ENCODE results near the gene PPM1E. TPM values are rescaled to one million over a fixed set of nuclear protein-coding genes. Genes with fewer than 3 reads are reported as not detected.

Gene PPM1E
- polyA plus RNA-seq, 4 donors = under 0.01 to 0.34 (median 0.17) TPM

DNA sequence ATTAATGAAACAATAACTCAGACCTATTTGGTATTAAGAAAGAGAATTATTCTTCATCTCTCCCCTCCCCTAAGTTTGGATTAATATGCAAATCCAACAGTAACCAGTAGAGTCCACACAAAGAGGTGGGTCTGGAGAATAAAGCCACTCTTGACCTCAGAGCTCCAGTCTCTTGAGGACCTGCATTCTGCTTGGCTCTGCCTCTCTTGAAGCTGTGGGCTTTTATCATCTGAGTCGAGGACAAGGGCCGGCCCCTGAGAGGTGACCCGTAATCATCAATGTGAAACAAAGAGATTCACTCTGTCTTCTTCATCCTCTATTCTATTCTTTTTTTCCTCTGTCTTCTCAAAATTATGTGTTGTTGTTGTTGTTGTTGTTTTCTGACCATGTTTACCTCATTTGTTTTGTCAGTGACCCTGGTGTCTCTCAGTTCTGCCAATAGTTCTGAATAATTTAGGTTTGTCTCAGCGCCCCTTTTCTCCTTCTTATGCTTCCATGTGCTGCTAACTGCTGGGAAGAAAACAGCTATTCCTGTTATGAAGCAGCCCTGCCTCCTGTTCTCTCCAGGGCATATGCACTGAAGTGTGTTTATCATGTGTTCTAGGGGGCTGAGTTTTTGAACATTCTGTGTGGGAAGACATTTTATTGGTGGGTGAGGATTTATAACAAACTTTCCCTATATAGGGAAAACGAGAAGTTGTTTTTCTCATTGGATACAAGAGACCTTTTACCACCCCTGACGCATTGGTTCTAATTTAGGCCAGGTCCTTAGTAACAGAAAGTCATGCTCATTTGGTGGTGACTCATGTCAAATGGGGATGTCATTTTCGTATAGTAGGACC, 215.2 kb downstream of the PPM1E start:
- Histone ChIP-seq H3K36me3 (ENCODE audit: control insufficient read depth in 3 of 3, insufficient read depth in 2 of 3, low read depth in 1 of 3, low read length in 3 of 3) (no peaks in the 10 kb centered on the region), H3K27ac (ENCODE audit: low read depth in 1 of 3, low read length in 2 of 3) (no peak overlapping the region), H3K27me3 (ENCODE audit: control insufficient read depth in 3 of 3, insufficient read depth in 3 of 3, low read length in 3 of 3) (no peaks in the 10 kb centered on the region), H3K4me1 (ENCODE audit: control insufficient read depth in 3 of 3, insufficient read depth in 2 of 3, low read depth in 1 of 3, low read length in 2 of 3) (no peaks in the 10 kb centered on the region), H3K9me3 (ENCODE audit: control insufficient read depth in 2 of 2, insufficient read depth in 1 of 2, low read depth in 1 of 2, low read length in 1 of 2) (no peaks in the 10 kb centered on the region), H3K4me3 (ENCODE audit: low read depth in 1 of 3, low read length in 3 of 3) (no peak overlapping the region)
- no peak for FAIRE-seq
- DNase-seq = no peak
- WGBS, 3 donors = 69 to 79% (median 78%) methylated on average over 7 of the region's 7 CpGs

GRCh38 chr17:58974354-58974753, 218.7 kb downstream of the PPM1E start:
- DNase-seq = no peak
- WGBS, 3 donors = 85 to 96% (median 92%) methylated on average over 2 of the region's 2 CpGs
- H3K36me3 ChIP-seq (ENCODE audit: control insufficient read depth in 3 of 3, insufficient read depth in 2 of 3, low read depth in 1 of 3, low read length in 3 of 3) = no peaks in the 10 kb centered on the region
- no peak overlapping the region for H3K4me3 ChIP-seq (ENCODE audit: low read depth in 1 of 3, low read length in 3 of 3)
- H3K4me1 ChIP-seq (ENCODE audit: control insufficient read depth in 3 of 3, insufficient read depth in 2 of 3, low read depth in 1 of 3, low read length in 2 of 3) = no peaks in the 10 kb centered on the region
- no peaks in the 10 kb centered on the region for H3K9me3 ChIP-seq (ENCODE audit: control insufficient read depth in 2 of 2, insufficient read depth in 1 of 2, low read depth in 1 of 2, low read length in 1 of 2)
- no peak for FAIRE-seq
- no peak overlapping the region for H3K27ac ChIP-seq (ENCODE audit: low read depth in 1 of 3, low read length in 2 of 3)
- no peaks in the 10 kb centered on the region for H3K27me3 ChIP-seq (ENCODE audit: control insufficient read depth in 3 of 3, insufficient read depth in 3 of 3, low read length in 3 of 3)

DNA sequence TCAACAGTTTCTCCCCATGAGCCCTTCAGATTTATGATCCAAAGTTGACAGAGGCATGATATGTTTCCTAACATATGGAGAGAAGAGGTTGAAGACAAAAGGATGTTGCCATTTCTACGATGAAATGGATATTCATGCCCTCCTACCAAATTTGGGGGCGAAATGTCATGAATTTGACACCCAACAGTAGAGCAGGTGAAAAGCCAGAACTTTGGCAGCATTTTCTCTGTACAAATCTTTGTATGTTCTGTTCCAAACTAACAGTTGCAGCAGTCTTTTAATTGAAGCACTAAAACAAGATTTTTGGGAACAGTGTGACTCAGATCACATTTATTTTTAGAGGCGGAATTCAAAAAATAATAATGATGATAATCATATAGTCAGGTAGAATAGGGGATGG, 220.9 kb downstream of the PPM1E start:
- DNase-seq (no peak), FAIRE-seq (no peak)
- H3K27ac ChIP-seq (ENCODE audit: low read depth in 1 of 3, low read length in 2 of 3) = no peak overlapping the region
- H3K4me1 ChIP-seq (ENCODE audit: control insufficient read depth in 3 of 3, insufficient read depth in 2 of 3, low read depth in 1 of 3, low read length in 2 of 3) = no peaks in the 10 kb centered on the region
- H3K9me3 ChIP-seq (ENCODE audit: control insufficient read depth in 2 of 2, insufficient read depth in 1 of 2, low read depth in 1 of 2, low read length in 1 of 2) = no peaks in the 10 kb centered on the region
- WGBS, 3 donors = 90 to 94% (median 93%) methylated on average over 3 of the region's 3 CpGs
- no peak overlapping the region for H3K4me3 ChIP-seq (ENCODE audit: low read depth in 1 of 3, low read length in 3 of 3)
- no peaks in the 10 kb centered on the region for H3K27me3 ChIP-seq (ENCODE audit: control insufficient read depth in 3 of 3, insufficient read depth in 3 of 3, low read length in 3 of 3)
- no peaks in the 10 kb centered on the region for H3K36me3 ChIP-seq (ENCODE audit: control insufficient read depth in 3 of 3, insufficient read depth in 2 of 3, low read depth in 1 of 3, low read length in 3 of 3)

GRCh38 chr17:58980706-58981481, 225.2 kb downstream of the PPM1E start:
- H3K4me1 ChIP-seq (ENCODE audit: control insufficient read depth in 3 of 3, insufficient read depth in 2 of 3, low read depth in 1 of 3, low read length in 2 of 3) = no peaks in the 10 kb centered on the region
- no peak overlapping the region for H3K4me3 ChIP-seq (ENCODE audit: low read depth in 1 of 3, low read length in 3 of 3)
- H3K9me3 ChIP-seq (ENCODE audit: control insufficient read depth in 2 of 2, insufficient read depth in 1 of 2, low read depth in 1 of 2, low read length in 1 of 2) = no peaks in the 10 kb centered on the region
- H3K27me3 ChIP-seq (ENCODE audit: control insufficient read depth in 3 of 3, insufficient read depth in 3 of 3, low read length in 3 of 3) = no peaks in the 10 kb centered on the region
- no peaks in the 10 kb centered on the region for H3K36me3 ChIP-seq (ENCODE audit: control insufficient read depth in 3 of 3, insufficient read depth in 2 of 3, low read depth in 1 of 3, low read length in 3 of 3)
- H3K27ac ChIP-seq (ENCODE audit: low read depth in 1 of 3, low read length in 2 of 3) = no peak overlapping the region
- DNase-seq (no peak), FAIRE-seq (no peak)
- WGBS, 3 donors = 80 to 89% (median 86%) methylated on average over 3 of the region's 3 CpGs

DNA sequence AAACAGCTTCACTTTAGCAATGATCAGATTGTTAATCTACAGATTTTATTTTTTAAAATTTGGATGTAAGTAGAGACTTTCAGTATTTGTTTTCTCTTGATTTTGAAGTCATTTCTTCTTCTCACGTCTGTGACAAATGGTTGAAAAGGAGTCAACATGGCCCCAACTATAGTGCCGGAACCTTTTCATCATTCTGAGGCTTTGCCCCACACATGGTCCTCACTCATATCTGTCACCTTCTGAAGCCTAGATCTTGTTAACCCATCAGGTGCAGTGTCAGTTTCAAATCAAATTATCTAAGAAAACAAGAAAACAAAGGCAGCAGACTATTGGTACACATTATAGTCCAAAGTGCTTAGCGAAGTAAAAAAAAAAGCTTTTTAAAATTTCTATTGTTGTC, 227.0 kb downstream of the PPM1E start:
- Histone ChIP-seq H3K36me3 (ENCODE audit: control insufficient read depth in 3 of 3, insufficient read depth in 2 of 3, low read depth in 1 of 3, low read length in 3 of 3) (no peaks in the 10 kb centered on the region), H3K27me3 (ENCODE audit: control insufficient read depth in 3 of 3, insufficient read depth in 3 of 3, low read length in 3 of 3) (no peaks in the 10 kb centered on the region), H3K9me3 (ENCODE audit: control insufficient read depth in 2 of 2, insufficient read depth in 1 of 2, low read depth in 1 of 2, low read length in 1 of 2) (no peaks in the 10 kb centered on the region), H3K27ac (ENCODE audit: low read depth in 1 of 3, low read length in 2 of 3) (no peak overlapping the region), H3K4me3 (ENCODE audit: low read depth in 1 of 3, low read length in 3 of 3) (no peak overlapping the region), H3K4me1 (ENCODE audit: control insufficient read depth in 3 of 3, insufficient read depth in 2 of 3, low read depth in 1 of 3, low read length in 2 of 3) (no peaks in the 10 kb centered on the region)
- FAIRE-seq (no peak), DNase-seq (no peak)
- WGBS, 3 donors = 91 to 92% (median 91%) methylated on average over 3 of the region's 3 CpGs

- DNase-seq (no peak), FAIRE-seq (no peak)
- Histone ChIP-seq H3K27me3 (ENCODE audit: control insufficient read depth in 3 of 3, insufficient read depth in 3 of 3, low read length in 3 of 3) (no peaks in the 10 kb centered on the region), H3K9me3 (ENCODE audit: control insufficient read depth in 2 of 2, insufficient read depth in 1 of 2, low read depth in 1 of 2, low read length in 1 of 2) (no peaks in the 10 kb centered on the region), H3K36me3 (ENCODE audit: control insufficient read depth in 3 of 3, insufficient read depth in 2 of 3, low read depth in 1 of 3, low read length in 3 of 3) (no peaks in the 10 kb centered on the region), H3K4me1 (ENCODE audit: control insufficient read depth in 3 of 3, insufficient read depth in 2 of 3, low read depth in 1 of 3, low read length in 2 of 3) (no peaks in the 10 kb centered on the region), H3K27ac (ENCODE audit: low read depth in 1 of 3, low read length in 2 of 3) (no peak overlapping the region), H3K4me3 (ENCODE audit: low read depth in 1 of 3, low read length in 3 of 3) (no peak overlapping the region)
- WGBS, 3 donors = 81 to 87% (median 82%) methylated on average over 6 of the region's 6 CpGs
These were observed 229.7 kb downstream of the PPM1E start for GRCh38 chr17:58985367-58985766.

GRCh38 chr17:58985971-58986370, 230.3 kb downstream of the PPM1E start:
- H3K36me3 ChIP-seq (ENCODE audit: control insufficient read depth in 3 of 3, insufficient read depth in 2 of 3, low read depth in 1 of 3, low read length in 3 of 3) = no peaks in the 10 kb centered on the region
- H3K4me3 ChIP-seq (ENCODE audit: low read depth in 1 of 3, low read length in 3 of 3) = no peak overlapping the region
- H3K27me3 ChIP-seq (ENCODE audit: control insufficient read depth in 3 of 3, insufficient read depth in 3 of 3, low read length in 3 of 3) = no peaks in the 10 kb centered on the region
- FAIRE-seq (no peak), DNase-seq (no peak)
- H3K4me1 ChIP-seq (ENCODE audit: control insufficient read depth in 3 of 3, insufficient read depth in 2 of 3, low read depth in 1 of 3, low read length in 2 of 3) = no peaks in the 10 kb centered on the region
- H3K27ac ChIP-seq (ENCODE audit: low read depth in 1 of 3, low read length in 2 of 3) = no peak overlapping the region
- H3K9me3 ChIP-seq (ENCODE audit: control insufficient read depth in 2 of 2, insufficient read depth in 1 of 2, low read depth in 1 of 2, low read length in 1 of 2) = no peaks in the 10 kb centered on the region
- WGBS, 3 donors = 83 to 92% (median 90%) methylated on average over 6 of the region's 6 CpGs

DNA sequence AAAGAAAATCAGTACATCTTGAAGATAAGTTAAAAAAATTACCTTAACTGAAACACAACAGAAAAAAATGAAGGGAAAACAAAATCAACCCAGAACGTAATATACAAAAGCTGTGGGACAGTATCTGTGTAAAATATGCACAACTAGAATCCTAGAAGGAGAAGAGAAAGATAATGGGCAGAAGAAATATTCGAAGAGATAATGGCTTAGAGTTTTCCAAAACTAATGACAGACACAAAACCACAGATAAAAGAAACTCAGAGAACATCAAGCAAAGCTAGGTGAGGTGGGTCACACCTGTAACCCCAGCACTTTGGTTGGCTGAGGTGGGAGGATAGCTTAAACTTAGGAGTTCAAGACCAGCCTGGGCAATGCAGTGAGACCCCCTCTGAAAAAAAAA, 234.0 kb downstream of the PPM1E start:
- no peak for FAIRE-seq
- H3K27me3 ChIP-seq (ENCODE audit: control insufficient read depth in 3 of 3, insufficient read depth in 3 of 3, low read length in 3 of 3) = no peaks in the 10 kb centered on the region
- 54 to 75% (median 69%) methylated on average over 2 of the region's 2 CpGs for whole genome bisulfite sequencing, 3 donors

More for the DNA sequence above, 234.0 kb downstream of the PPM1E start:
- Histone ChIP-seq H3K4me3 (ENCODE audit: low read depth in 1 of 3, low read length in 3 of 3) (no peak overlapping the region), H3K27ac (ENCODE audit: low read depth in 1 of 3, low read length in 2 of 3) (no peak overlapping the region), H3K4me1 (ENCODE audit: control insufficient read depth in 3 of 3, insufficient read depth in 2 of 3, low read depth in 1 of 3, low read length in 2 of 3) (peaks cover 0 to 12% (median 0%) of the 10 kb centered on the region in 3 donors), H3K9me3 (ENCODE audit: control insufficient read depth in 2 of 2, insufficient read depth in 1 of 2, low read depth in 1 of 2, low read length in 1 of 2) (no peaks in the 10 kb centered on the region), H3K36me3 (ENCODE audit: control insufficient read depth in 3 of 3, insufficient read depth in 2 of 3, low read depth in 1 of 3, low read length in 3 of 3) (no peaks in the 10 kb centered on the region)
- no peak for DNase-seq

Measured in small intestine (tissue), 7 donors.